ENCODE measurements around the gene GPS2. TPM values are rescaled to one million over a fixed set of nuclear protein-coding genes. Genes with fewer than 3 reads are reported as not detected.

The GPS2 gene
- total and polyA plus RNA-seq, 2 of the 4 experiments (the other 2 are of a cell fraction), result 36.2 to 50.9 TPM

GRCh38 chr17:7347630-7348477 lies 32.7 kb upstream of the GPS2 start (continued):
- no peak for TF ChIP-seq BHLHE40 (IDR thresholded peaks at IDR 0.05; ENCODE audit: low read depth, low read length)

DNA sequence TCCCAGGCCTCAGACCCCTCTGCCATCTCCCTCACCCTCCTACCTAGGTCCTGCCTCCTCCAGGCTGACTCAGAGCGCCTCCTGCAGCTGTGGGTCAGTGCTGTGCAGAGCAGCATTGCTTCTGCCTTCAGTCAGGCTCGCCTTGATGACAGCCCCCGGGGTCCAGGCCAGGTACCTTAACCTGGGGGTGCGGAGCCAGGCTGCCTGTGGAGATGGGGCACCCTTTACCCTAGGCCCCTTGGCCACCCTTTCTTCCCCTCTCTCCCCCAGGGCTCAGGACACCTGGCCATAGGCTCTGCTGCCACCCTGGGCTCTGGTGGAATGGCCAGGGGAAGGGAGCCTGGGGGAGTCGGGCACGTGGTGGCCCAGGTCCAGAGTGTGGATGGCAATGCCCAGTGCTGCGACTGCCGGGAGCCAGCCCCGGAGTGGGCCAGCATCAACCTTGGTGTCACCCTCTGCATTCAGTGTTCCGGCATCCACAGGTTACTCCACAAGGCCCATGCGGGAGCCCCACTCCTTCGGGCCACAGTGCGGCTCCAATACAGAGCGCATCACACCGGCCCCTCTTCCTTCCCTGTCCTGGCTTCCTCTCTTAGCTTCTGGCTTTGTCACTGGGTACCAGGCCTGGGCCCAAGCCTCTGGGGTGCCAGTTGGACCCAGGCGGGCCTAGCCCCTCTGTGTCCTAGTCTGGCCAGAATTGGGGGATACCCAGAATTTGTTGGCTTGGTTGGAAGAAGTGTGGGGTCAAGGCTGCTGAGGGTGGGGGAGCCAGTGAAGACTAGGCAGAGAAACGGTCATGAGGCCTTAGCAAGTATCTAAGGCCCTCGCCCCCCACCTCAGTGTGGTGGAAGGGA lies 31.8 kb upstream of the GPS2 start:
- H4K91ac ChIP-seq (ENCODE audit: insufficient read depth, low read depth, low read length), result no peak overlapping the region
- no peak overlapping the region for H3K27ac ChIP-seq (ENCODE audit: insufficient read depth, low read length)
- no peak overlapping the region for H2AK5ac ChIP-seq (ENCODE audit: low read depth, low read length)
- DNase-seq (no peak), ATAC-seq (ENCODE audit: low read depth) (no peak)
- BruUV-seq (replicated peaks), result no TSS peak
- 85% methylated on average over 11 of the region's 18 CpGs; no CpG with 5 or more reads in 1 of the 2 experiments for WGBS, 2 experiments (ENCODE audit: extremely low coverage in 2 of 2, insufficient read length in 1 of 2)
- TF ChIP-seq POLR2A (IDR thresholded peaks at IDR 0.05; ENCODE audit: low read depth, low read length), result no peak
- TF ChIP-seq BHLHE40 (IDR thresholded peaks at IDR 0.05; ENCODE audit: low read depth, low read length), result no peak
- TF ChIP-seq, protein P1, sequence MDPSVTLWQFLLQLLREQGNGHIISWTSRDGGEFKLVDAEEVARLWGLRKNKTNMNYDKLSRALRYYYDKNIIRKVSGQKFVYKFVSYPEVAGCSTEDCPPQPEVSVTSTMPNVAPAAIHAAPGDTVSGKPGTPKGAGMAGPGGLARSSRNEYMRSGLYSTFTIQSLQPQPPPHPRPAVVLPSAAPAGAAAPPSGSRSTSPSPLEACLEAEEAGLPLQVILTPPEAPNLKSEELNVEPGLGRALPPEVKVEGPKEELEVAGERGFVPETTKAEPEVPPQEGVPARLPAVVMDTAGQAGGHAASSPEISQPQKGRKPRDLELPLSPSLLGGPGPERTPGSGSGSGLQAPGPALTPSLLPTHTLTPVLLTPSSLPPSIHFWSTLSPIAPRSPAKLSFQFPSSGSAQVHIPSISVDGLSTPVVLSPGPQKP (IDR thresholded peaks at IDR 0.05; ENCODE audit: borderline replicate concordance, low read depth, low read length), result no peak
- no peak overlapping the region for H3K56ac ChIP-seq (ENCODE audit: extremely low read depth, insufficient read depth, low read length)
- H3K4ac ChIP-seq (ENCODE audit: low read depth, low read length), result no peak overlapping the region
- H3K79me1 ChIP-seq (ENCODE audit: low read depth in 1 of 2, low read length in 2 of 2), result peaks cover 4 to 24% of the 10 kb centered on the region in 2 experiments; a peak in 3 of 4 replicates
- H2BK15ac ChIP-seq (ENCODE audit: low read depth, low read length), result no peak overlapping the region
- peaks cover 5% of the 10 kb centered on the region; the same call in 1 of the 2 replicates for H3K9me1 ChIP-seq (ENCODE audit: insufficient read depth, low read length)
- ChIA-PET POLR2A (ENCODE audit: unreplicated experiment) (no interaction called here), CTCF (interaction anchor here (0.6 to 1.4 kb wide), 2 partner anchors 9 to 301 kb away, joined by 3 read pairs; no protein-coding TSS in a partner anchor)
- peaks cover 15% of the 10 kb centered on the region for H3K27me3 ChIP-seq (ENCODE audit: control insufficient read depth, insufficient read depth, low read length)
- no peak overlapping the region for H2AFZ ChIP-seq (replicated peaks; ENCODE audit: low read length, poor library complexity)
- no peak overlapping the region for H2AK9ac ChIP-seq (replicated peaks; ENCODE audit: low read depth, low read length, poor library complexity)
- no peak overlapping the region for H2BK120ac ChIP-seq (ENCODE audit: low read depth, low read length)
- H3K4me2 ChIP-seq (ENCODE audit: low read depth, low read length), result no peak overlapping the region
- no peaks in the 10 kb centered on the region for H3K36me3 ChIP-seq (ENCODE audit: control insufficient read depth, insufficient read depth, low read length)
- dilution Hi-C loops (cut with HindIII; ENCODE audit: low sequenced_read_pairs, unreplicated experiment) (no loop called here), intact Hi-C loops (cut with micrococcal nuclease) (loop anchor here (1.0 kb wide), 1 partner anchor 67 kb away; no protein-coding TSS in a partner anchor), in situ Hi-C loops (cut with MboI; ENCODE audit: low sequenced_read_pairs) (no loop called here)
- H3K4me1 ChIP-seq (ENCODE audit: control insufficient read depth, insufficient read depth, low read length), result peaks cover 6% of the 10 kb centered on the region
- no peak overlapping the region for H4K8ac ChIP-seq (ENCODE audit: low read depth in 2 of 2, low read length in 2 of 2)
- H3K23ac ChIP-seq (ENCODE audit: low read depth, low read length), result no peak overlapping the region
- H3K18ac ChIP-seq (ENCODE audit: low read depth, low read length), result no peak overlapping the region
- no peak overlapping the region for H4K5ac ChIP-seq (ENCODE audit: low read depth, low read length)
- H2BK20ac ChIP-seq (ENCODE audit: low read depth, low read length), result no peak overlapping the region
- peaks cover 19% of the 10 kb centered on the region for H4K20me1 ChIP-seq (ENCODE audit: insufficient read depth, low read length)
- H2BK5ac ChIP-seq (ENCODE audit: low read depth, low read length, poor library complexity, severe bottlenecking), result no peak overlapping the region
- no peak overlapping the region for H3K4me3 ChIP-seq (ENCODE audit: insufficient read depth, low read depth, low read length)
- H3K9ac ChIP-seq (ENCODE audit: low read depth, low read length), result no peak overlapping the region
- no peak overlapping the region for H3K14ac ChIP-seq (replicated peaks; ENCODE audit: low read depth, low read length)
- H3K9me3 ChIP-seq (ENCODE audit: control insufficient read depth, insufficient read depth, low read length), result no peaks in the 10 kb centered on the region

All from IMR-90 (cell line).